HG03571 (cell line): ENCODE results near the gene UQCRHL.
A peak's percentile ranks its signal among the peaks of the same experiment; 100 is the strongest.
"Not testable (repeated sequence)": the region's sequence is repeated elsewhere in the genome, so short reads cannot be mapped to it uniquely, and the experiment has no call there.

Experiments used
- ATAC-seq: cut with Tn5 transposase; IDR thresholded peaks from one replicate; pipeline ENCODE4 v1.9.1; 2021; ENCODE audit not compliant: unreplicated experiment

Gene UQCRHL

DNA sequence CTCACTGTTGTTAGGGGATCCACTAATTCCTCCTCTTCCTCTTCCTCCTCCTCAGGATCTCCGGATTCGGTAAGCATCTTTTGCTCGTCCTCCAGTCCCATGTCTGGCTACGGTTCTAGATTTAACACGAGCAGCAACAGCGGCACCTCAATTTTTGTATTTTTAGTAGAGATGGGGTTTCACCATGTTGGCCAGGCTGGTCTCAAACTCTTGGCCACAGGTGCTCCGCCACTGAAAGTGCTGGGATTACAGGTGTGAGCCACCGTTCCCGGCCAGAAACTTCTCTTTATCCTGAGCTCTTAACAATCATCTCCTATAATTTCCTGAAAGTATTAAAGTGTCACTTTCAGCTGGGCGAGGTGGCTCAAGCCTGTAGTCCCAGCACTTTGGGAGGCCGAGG is at the start of gene UQCRHL:
Gene UQCRHL (minus strand): TSS at position 101 of the 400 bp plus-strand sequence. CDS start 0 bp downstream, at position 101.
- ATAC-seq, result not testable (repeated sequence)

DNA sequence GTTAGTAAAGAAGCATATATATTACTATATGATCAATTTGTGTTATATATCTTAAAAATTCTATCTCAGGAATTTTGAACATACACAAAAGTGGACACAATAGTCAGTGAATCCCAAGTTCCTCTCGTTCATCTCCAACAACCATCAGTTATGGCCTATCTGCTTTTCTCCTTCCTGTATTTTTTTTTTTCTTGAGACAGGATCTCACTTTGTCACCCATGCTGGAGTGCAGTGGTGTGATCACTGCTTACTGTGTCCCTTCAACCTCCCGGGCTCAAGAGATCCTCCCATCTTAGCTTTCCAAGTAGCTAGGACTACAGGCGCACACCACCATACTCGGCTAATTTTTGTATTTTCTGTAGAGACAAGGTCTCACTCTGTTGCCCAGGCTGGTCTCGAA is 49.4 kb upstream of the UQCRHL start:
- ATAC-seq, result no peak

DNA sequence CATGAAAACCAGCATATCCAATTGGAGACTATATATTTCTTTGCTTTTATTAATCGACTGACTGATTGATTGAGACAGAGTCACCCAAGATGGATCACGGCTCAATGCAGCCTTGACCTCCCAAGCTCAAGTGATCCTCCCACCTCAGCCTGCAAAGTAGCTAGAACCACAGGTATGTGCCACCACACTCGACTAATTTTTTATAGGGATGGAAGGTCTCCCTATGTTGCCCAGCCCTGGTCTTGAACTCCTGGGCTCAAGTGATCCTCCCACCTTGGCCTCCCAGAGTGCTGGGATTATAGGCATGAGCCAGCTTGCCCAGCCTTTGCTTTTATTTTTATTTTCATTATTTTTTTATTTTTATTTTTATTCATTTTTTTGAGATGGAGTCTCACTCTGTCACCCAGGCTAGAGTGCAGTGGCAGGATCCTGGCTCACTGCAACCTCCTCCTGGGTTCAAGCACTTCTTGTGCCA is 45.4 kb upstream of the UQCRHL start:
- ATAC-seq, result no peak

DNA sequence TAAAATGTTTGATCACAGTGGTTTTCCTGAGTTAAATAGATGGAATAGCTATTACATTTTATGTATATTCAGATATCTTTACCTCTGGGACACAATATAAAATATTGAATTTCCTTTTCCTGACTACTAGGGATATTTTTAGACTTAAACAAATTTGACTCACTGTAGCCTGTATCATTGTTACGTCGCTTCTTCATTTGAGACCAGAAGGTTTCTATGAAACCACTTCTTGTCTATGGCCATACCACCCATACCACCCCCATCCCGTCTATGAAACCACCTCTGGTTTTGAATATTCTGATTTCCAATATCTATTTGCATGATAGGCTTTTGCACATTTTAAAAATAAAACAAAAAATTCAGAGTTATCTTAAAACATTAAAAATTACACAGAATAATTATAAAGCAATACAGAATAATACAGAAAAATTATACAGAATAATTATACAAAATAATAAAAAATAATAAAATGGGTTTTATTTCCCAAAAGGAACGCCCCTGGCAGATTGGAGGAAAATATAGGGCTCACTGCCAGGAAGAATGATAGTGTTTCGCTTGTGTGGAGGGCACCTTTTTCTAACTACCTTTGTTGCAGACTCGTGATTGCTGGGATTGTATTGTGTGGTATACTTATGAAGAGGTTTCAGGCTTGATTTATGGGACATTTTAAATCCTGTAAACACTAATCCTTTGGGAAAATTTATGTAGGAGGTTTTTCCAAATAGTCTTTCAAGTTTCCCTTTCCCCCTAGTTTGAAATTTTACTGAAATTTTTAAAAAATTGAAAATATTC is 44.8 kb upstream of the UQCRHL start:
- peak; percentile 27 for ATAC-seq

DNA sequence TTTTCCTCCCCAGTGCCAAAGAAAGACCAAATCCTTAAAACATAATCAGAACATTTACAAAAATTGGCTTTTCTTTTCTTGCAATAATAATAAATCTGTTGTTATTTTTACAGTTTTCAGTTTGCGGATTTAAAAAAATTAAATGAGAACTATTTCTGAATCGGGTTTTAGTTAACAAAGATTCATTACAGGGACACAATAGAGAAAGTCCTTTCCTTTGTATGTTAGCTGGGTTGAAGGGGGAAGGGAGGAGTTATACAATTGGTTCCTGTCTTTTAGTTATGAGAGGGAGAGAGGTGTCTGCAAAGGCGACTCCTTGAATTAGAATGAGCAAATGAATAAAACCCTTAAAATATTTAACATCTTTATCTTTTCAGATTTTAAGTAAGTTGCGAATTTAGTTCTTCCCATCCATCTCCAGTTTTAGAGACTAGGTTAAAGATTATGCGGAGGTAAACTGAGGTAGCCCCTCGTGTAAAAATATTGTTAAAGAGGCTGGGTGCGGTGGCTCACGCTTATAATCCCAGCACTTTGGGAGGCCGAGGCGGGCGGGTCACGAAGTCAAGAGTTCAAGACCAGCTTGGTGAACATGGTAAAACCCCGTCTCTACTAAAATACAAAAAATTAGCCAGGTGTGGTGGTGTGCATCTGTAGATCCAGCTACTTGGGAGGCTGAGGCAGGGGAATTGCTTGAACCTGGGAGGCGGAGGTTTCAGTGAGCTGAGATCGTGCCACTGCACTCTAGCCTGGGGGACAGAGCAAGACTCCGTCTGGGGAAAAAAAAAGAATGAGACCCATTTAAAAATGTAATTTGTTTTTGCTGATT is 44.0 kb upstream of the UQCRHL start:
- ATAC-seq, result no peak

DNA sequence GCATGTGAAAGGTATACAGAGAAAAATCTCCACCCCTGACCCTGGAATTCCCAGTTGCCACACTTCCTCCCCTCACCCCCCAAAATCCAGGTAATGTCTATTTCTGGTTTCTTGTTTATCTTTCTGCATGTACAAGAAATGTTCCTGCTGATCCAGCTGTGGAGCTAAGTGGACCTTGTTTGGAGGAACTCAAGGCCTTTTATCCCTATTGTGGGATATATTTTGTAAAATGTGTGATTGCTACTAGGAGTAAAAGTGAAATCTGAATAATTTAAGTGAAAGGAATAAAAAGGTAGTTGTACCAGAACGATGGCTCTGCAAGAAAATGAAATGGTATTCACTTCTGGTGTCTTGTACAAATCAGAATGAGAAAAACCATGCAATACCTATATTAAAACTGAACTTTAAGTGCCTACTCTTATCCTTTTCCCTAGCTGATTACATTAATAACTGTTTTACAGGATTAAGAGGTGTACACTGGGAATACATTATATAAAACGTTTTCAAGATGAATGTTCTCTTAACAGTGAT is 43.1 kb upstream of the UQCRHL start:
- no peak for ATAC-seq

DNA sequence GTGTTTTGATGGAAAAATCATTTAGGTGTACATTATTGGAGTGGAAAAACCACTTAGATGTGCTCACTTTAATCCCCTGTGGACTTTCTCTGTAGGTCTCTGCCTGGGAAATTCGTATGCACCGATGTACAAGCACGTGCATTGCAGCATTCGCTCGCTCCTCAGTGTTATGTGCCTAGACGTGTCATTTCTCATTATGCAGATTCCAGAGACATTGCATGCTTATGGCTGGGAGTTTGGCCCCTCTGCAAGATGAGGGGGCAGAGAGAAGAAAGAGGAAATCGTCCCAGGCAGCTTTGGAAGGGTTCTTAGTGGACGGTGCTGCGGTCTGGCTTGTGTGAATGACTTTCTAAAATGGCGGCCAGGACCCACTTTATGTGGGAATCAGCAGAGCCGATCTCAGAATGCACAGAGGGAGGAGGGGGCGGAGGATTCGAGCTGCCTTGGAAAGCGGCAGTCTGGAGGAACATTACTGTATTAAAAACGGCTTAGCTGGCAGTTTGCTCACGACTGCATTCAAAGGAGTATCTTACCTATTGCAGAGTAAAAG is 42.4 kb upstream of the UQCRHL start:
- ATAC-seq, result no peak

DNA sequence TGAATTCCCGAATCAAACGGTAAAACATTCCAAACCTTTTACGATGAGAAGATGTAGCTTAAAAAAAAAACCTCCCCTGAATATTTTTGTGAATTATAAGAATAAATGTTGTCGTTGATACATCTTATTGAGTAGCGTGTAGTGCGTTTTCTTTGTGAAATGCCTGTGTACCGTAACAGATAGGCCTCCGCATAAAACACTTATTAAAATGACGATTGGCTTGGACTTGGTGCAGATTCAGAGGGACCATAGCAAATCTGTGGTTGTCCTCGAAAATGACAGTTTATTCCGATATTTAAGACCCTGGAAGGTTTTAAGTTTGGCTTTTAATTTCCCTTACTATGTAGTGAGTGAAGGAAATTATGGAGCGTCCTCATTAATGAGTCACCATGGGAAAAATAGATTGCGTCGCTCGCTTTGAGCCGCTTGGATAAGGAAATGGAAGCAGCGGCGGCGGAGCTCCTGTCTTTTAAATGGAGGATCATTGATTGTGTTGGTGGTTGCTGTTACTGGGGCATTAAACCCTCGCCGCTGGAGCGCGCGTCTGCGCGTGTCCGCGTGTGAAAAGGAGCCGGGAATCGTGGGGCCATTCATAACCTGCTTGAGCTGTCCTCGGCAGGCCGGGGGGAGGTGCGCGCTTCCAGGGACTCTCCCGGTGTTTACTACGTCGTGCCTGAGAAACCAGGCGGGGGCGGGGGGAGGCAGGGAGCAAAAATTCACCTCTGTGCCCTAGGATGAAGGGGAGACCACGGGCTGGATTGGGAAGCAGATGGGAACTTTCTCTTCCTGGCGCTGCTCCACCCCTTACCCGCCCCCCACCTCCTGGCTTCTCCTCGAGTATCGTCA is 41.7 kb upstream of the UQCRHL start:
- no peak for ATAC-seq

DNA sequence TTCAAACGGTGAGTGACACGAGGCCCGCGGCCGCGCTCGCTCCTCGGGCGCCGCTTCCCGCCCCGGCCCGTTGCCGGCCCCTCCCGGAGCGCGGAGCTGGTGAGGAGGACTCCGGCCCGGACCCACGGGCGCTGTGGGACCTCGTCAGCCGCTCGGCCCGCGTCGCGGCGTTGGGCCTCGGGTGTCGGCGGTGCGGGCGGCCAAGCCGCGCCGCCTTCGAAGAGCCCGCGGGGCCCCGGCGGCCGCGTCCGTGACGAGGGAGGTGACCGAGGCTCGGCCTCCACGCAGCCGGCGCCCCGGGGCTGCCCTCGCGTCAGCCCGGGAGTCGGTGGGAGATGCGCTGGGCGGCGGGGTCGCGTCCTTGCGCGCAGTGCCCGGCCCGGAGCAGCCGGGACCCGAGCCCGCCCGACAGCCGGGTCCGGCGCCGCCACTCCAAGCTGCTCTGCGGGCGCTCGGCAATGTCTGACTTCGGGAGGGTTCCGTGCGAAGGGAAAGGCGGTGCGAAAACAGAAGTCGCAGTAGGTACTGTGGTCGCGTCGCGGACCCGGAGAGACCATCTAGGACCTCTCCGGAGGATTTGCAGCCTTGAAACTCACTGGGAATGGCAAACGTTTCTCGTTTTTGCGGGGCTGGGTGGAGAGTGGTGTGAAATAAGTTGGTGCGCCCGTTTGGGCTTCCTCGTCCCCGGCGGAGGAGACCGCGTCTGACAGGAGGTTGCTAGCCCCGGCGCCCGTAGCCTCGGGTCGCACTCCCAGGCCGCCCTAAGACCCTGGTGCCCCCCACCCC is 40.9 kb upstream of the UQCRHL start:
- peak; percentile 13 for ATAC-seq

DNA sequence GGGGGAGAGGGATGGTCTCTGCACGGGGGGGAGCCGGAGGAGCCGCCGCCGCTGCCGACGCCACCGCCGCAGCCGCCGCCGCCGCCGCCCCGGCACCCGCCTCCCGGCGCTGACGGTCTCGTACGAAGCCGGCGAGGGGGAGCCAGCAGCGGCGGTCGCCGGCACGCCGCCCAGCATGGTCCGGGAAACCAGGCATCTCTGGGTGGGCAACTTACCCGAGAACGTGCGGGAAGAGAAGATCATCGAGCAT is 40.4 kb upstream of the UQCRHL start:
- no peak for ATAC-seq

DNA sequence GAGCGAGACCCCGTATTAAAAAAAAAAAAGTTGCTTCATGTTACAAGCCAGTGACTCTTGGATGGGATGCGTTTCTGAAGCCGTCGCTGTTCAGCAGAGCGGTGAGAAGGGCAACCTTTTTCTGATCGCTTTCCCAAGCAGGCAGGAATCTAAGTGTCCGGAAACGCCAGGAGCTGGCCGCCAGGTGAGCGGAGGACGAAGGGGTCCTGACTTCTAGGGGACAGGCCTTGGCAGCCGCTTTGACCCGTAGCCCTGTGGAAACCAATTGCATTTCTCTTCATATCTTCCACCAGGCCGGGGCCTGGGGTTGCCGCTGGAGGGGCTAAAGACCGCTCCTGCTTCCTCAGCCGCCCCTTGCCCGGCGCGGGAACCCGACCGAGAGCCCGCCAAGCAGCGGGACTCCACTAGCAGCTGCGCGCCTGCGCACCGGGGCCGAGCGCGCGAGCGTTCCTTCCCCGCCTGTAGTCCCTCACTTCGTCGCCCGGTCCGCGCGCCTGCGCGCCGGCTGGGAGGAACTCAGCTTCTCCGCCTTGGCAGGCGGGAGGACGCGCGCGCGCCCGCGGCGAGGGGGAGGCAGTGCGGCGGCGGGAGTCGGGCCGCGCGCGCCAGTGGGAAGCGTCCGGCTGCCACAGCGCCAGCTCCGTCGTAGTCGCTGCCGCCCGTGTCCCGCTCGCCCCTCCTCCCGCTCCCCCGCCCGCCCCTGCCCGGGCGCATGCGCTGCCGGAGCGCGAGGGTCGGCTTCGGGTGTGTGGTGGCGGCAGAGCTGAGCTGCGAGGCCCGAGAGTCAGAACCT is 39.8 kb upstream of the UQCRHL start, which contains the start of gene SPEN:
Gene SPEN (plus strand): TSS at position 608 of the 793 bp plus-strand sequence. CDS start 361 bp downstream, outside the sequence.
- ATAC-seq, result peak; percentile 57

DNA sequence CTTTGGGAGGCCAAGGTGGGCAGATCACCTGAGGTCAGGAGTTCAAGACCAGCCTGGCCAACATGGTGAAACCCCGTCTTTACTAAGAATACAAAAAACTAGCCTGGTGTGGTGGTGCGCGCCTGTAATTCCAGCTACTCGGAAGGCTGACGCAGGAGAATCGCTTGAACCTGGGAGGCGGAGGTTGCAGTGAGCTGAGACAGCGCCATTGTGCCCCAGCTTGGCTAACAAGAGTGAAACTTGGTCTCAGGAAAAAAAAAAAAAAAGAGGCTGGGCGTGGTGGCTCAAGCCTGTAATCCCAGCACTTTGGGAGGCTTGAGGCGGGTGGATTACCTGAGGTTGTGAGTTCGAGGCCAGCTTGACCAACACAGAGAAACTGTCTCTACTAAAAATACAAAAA is 38.6 kb upstream of the UQCRHL start:
- not testable (repeated sequence) for ATAC-seq

DNA sequence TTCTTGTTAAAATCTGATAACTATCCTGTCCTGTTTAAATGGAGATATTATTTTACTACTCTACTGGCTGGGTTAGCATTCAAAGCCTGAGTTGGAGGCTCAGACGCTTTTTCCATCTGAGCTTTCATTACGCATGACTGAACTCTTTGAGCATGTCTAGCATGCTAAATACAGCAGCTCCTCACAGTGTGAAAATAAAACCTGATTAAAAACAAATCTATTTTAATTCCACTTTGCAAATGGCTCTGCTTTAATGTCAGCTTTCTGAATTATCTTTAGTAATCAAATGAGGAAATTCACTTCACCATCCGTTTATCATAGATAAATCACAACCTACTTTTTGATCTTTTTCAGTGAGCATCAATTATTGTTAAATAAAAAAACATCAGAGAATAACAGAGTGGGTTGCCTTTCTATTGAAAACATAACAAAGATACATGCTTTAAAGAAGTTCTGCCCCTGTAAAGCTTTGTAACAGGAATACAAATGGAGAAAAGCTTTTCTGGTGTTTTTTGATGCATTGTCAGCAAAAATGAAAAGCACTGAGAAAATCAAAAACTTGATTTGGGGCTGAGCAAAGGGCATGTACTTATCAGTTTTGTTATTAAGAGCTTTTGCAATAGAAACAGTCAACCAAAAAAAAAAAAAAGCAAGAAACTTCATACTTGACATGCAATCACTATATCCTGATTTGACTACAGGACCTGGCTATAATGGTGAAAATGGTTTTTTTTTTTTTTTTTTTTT is 36.5 kb upstream of the UQCRHL start:
- no peak for ATAC-seq

DNA sequence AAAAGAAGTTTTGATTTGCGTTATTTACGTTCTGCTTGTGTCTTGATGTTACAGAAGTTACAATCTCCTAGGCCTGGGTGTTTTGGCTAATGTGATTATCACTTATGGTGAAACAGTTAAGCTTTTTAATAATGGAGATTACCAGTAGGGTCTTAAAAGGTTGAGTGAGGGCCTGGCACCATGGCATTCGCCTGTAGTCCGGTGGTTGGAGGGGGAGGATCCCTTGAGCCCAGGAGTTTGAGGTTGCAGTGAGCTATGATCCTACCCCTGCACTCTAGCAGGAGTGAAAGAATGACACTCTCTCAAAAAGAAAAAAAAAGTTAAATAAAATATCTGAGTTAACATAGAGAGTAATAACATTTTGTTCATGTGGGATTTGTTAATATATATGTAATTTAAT is 31.3 kb upstream of the UQCRHL start:
- no peak for ATAC-seq

DNA sequence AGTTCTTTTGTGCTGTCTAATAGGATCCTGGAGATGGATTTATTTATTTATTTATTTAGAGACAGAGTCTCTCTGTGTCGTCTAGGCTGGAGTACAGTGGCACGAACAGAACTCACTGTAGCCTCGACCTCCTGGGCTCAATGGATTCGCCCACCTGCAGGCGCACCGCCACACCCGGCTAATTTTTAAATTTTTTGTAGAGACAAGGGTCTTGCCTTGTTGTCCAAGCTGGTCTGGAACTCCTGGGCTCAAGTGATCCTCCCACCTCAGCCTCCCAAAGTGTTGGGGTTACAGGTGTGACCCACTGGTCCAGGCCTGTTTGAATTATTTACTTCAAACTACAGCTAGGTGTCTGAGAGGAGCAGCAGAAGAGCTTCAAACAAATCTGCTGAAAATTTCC is 30.5 kb upstream of the UQCRHL start:
- no peak for ATAC-seq

DNA sequence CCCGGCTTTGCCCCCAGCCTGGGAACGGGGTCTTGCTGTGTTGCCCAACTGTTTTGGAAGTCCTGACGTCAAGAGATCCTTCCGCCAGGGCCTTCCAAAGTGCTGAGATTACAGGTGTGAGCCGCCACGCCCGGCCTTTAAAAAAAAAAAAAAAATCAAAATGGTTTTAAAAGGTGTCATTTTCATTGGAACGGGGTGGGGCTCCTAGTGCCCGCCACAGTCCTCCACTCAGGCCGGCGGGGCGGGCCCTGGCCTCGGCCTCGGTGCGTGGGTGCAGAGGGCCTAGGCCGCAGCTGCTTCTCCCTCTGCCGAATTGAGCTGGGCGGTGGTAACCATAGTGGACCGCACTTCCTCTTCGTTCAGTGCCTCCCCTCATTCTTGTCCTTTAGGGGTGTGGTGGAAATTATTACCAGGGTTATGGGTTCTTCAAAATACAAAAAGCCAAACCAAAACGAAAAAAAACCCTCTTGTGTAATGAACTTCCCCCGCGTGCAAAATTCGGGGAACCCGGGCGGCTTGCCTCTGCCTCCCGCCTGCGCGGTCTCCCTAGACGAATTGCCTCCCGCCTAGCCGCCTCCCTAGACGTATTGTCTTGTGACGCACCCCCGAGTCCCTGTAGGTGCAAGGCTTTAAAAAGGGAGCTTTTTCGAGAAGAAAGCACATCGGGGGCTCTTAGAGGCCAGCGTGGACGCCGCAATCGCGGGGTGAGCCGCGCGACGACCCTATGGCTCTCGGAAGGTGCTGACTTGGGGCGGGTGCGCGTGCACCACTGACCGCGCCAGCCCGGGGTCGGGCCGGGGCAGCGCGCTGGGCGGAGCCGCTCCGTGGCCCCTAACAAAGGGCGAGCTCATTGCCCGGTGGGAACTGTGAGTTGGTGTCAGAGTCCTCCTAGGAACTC is 29.6 kb upstream of the UQCRHL start:
- ATAC-seq, result no peak

DNA sequence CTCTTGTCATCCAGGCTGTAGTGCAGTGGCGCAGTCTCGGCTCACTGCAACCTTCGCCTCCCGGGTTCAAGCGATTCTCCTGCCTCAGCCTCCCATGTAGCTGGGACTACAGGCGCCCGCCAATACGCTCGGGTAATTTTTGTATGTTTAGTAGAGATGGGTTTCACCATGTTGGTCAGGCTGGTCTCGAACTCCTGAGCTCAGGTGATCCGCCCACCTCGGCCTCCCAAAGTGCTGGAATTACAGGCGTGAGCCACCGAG is 29.0 kb upstream of the UQCRHL start:
- not testable (repeated sequence) for ATAC-seq
